ENCODE measurements around the gene FHDC1.

DNA sequence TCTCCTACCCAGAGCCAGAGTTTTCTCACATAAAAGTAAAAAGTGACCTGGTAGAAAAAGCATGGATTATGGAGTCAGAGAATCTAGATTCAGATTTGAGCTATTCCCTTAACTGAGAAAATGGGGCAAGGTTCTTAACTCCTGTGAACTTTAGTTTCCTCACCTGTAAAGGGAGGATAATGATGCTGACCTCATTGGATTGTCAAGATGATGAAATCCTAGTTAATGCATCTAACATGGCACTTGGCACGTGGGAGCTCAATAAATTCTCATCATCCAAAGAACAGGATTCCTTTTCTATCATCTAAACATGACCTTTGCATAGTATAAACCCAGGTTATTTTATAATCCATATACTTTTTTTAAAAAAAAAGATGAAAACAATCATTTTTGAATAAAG, 18.6 kb downstream of the FHDC1 start:
- no peak for TF ChIP-seq CTCF (IDR thresholded peaks at IDR 0.05)
- TF ChIP-seq POLR2AphosphoS5 (IDR thresholded peaks at IDR 0.05): no peak

Measured in transverse colon (tissue), 4 donors.